Lung (tissue), 12 donors: Measurements from ENCODE around the gene DIP2B. TPM values are rescaled to one million over a fixed set of nuclear protein-coding genes. Genes with fewer than 3 reads are reported as not detected.

ENCODE experiments used
- ATAC-seq: fragments of 200-7000 bp; cut with Tn5 transposase; one replicate; pipeline ENCODE4 v1.9.1; 2020; ENCODE audit warnings: moderate number of reproducible peaks; ENCODE audit not compliant: insufficient read depth, low FRiP score
- DNase-seq, 3 donors: peaks; one replicate each; pipeline ENCODE4 v3.0.0-alpha.2; 2013 to 2017
- H3K27ac ChIP-seq, 2 donors: one replicate each; pipeline ENCODE4 v1.5.1; 2013; ENCODE audit warnings: mild to moderate bottlenecking in 2 of 2, moderate library complexity in 2 of 2, control low read depth in 1 of 2, inconsistent platforms in 1 of 2, low read depth in 1 of 2, low read length in 1 of 2
- H3K27me3 ChIP-seq, 3 donors: one replicate each; pipeline ENCODE4 v1.5.1; 2013; ENCODE audit warnings: low read length in 2 of 3; ENCODE audit not compliant: control insufficient read depth in 3 of 3, insufficient read depth in 3 of 3
- H3K36me3 ChIP-seq, 4 donors: one replicate each; pipeline ENCODE4 v1.5.1; 2013; ENCODE audit warnings: low read length in 4 of 4, mild to moderate bottlenecking in 1 of 4, moderate library complexity in 1 of 4; ENCODE audit not compliant: control insufficient read depth in 4 of 4, insufficient read depth in 4 of 4
- H3K4me1 ChIP-seq, 5 donors: one replicate each; pipeline ENCODE4 v1.5.1; 2013; ENCODE audit warnings: low read length in 5 of 5, mild to moderate bottlenecking in 2 of 5, moderate library complexity in 1 of 5; ENCODE audit not compliant: control insufficient read depth in 5 of 5, insufficient read depth in 5 of 5
- H3K4me3 ChIP-seq: one replicate; pipeline ENCODE4 v1.5.1; 2013; ENCODE audit warnings: mild to moderate bottlenecking, control low read depth, moderate library complexity
- H3K9ac ChIP-seq, 2 donors: one replicate each; pipeline ENCODE4 v1.5.1; 2013; ENCODE audit warnings: low read length in 2 of 2, control low read depth in 1 of 2; ENCODE audit not compliant: insufficient read depth in 1 of 2
- H3K9me3 ChIP-seq, 4 donors: one replicate each; pipeline ENCODE4 v1.5.1; 2013; ENCODE audit warnings: low read length in 3 of 4, mild to moderate bottlenecking in 1 of 4, moderate library complexity in 1 of 4; ENCODE audit not compliant: control insufficient read depth in 4 of 4, insufficient read depth in 3 of 4
- CTCF ChIP-seq: IDR thresholded peaks from 2 replicates; pipeline ENCODE4 v1.5.1; 2012; ENCODE audit warnings: mild to moderate bottlenecking; ENCODE audit errors: control extremely low read depth, extremely low read depth
- WGBS, 2 donors: extraction: QIAGEN DNeasy Blood & Tissue Kit; methylation state at CpG; one replicate each; pipeline ENCODE4 v1.1.7; 2013; 5-methylcytosine and 5-hydroxymethylcytosine counted together
- polyA plus RNA-seq, 2 donors: library from polyadenylated mRNA; stranded (reverse); fragments of 200-250 nt; gene quantifications; one replicate each; pipeline ENCODE4 v1.2.1, GENCODE V29; 2013
- total RNA-seq, 2 donors: library from RNA; depleted of rRNA in 1 of 2; stranded (reverse); fragments of >200 nt in 1 of 2; gene quantifications; one replicate each; pipeline ENCODE4 v1.2.1, GENCODE V29; 2014 to 2021
- donor health status: control.
- donor health status: control.
- donor health status: Bipolar disorder and iron deficiency.
- donor health status: healthy.
- donor health status: DM: yes; HTN: yes; CAD: no.

The DIP2B gene
- total and polyA plus RNA-seq, 4 donors: 4.2 to 55.8 (median 18.6) TPM

DNA sequence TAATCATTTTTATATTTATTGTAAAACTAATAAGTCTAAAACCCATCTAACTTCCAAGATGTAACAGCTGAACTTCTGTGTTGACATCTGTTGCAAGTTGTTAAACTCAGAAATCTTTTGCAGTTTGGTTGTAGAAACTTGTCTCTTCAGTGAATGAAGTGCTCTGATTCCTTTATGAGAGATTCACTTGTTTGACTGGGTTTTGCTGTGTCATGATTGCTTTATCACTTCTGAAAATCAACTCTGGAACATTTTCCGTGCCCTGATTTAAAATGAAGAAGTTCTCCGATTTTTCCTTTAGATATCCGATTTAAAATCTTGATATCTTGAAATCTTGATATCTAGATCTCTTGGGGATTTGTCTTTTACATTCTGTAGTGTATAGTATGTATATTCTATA is 65.1 kb downstream of the DIP2B start:
- WGBS, 2 donors: 40 to 60% methylated on average over 3 of the region's 3 CpGs
- no peaks in the 10 kb centered on the region for H3K27me3 ChIP-seq
- no peak overlapping the region for H3K9ac ChIP-seq
- DNase-seq (no peak), ATAC-seq (no peak)
- peaks cover 7 to 59% (median 30%) of the 10 kb centered on the region in 5 donors for H3K4me1 ChIP-seq
- no peak overlapping the region for H3K27ac ChIP-seq
- TF ChIP-seq CTCF: no peak
- no peaks in the 10 kb centered on the region for H3K36me3 ChIP-seq
- no peak overlapping the region for H3K4me3 ChIP-seq
- H3K9me3 ChIP-seq: no peaks in the 10 kb centered on the region

DNA sequence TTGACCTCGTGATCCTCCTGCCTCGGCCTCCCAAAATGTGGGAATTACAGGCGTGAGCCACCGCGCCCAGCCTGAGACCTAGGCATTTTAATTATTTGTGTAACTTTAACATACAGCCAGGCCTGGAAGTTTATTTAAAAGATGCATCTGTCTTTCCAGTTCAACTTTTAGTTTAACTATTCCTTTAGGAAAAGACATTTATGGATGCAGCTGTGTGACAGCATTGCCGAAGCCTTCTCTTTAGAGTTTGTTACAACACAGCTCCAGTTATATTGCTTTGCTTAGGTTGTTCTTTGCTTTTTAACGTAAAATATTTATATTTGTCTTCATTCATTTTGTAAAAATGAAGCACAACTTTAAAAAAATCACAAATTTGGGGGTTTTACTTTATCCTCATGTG is 67.0 kb downstream of the DIP2B start:
- H3K9me3 ChIP-seq: no peaks in the 10 kb centered on the region
- peak overlapping the region in 1 of 2 donors; percentile 62 for H3K9ac ChIP-seq
- 80 to 83% methylated on average over 7 of the region's 7 CpGs for WGBS, 2 donors
- peaks cover 10 to 68% (median 34%) of the 10 kb centered on the region in 5 donors for H3K4me1 ChIP-seq
- H3K4me3 ChIP-seq: no peak overlapping the region
- H3K36me3 ChIP-seq: no peaks in the 10 kb centered on the region
- ATAC-seq (no peak), DNase-seq (no peak)
- no peak overlapping the region for H3K27ac ChIP-seq
- no peak for TF ChIP-seq CTCF
- H3K27me3 ChIP-seq: no peaks in the 10 kb centered on the region

DNA sequence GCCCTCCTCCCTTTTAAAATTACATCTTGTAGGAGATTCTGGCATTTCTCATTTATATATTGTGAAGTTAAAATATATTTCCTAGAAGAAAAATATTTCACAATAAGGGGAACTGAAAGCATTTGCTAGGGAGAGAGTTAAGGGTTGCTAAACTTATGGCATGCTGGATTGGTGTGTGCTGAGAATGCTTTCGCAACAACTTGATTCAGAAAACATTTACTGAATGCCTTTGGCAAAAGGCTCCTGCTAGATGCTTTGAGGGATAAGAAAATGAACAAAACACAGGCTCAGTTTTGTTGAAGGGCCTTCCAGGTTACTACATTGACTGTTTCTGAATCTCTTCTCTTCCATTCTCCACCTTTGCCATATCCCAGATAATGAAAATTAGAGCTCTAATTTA is 67.5 kb downstream of the DIP2B start:
- Histone ChIP-seq H3K27me3 (no peaks in the 10 kb centered on the region), H3K9me3 (no peaks in the 10 kb centered on the region), H3K4me1 (peaks cover 10 to 68% (median 34%) of the 10 kb centered on the region in 5 donors), H3K9ac (peak overlapping the region in 1 of 2 donors; percentile 60), H3K4me3 (no peak overlapping the region), H3K27ac (peak overlapping the region in 1 of 2 donors; percentile 9), H3K36me3 (no peaks in the 10 kb centered on the region)
- ATAC-seq: peak; percentile 40
- DNase-seq: peak; percentile 35 to 91 (median 84)
- WGBS, 2 donors: 24 to 39% methylated on average over 1 of the region's 1 CpG
- TF ChIP-seq CTCF: no peak

DNA sequence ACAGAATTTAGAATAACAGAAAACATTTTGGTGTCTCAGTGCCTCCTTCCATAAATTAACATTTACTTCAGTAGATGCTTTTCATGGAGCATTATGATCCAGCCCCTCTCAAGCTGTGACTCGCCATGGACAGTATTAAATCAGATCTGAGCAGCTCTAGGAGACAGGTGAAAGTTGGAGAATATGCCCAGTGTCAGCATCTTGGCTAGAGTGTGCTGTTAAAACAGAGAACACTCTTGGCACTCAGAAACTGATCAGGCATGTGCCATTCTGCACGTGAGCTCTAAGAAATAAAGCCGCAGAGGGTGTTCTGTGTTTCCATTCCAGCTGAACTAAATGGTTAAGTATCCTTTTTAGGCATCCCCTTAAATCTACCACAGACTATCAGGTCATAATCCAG is 68.0 kb downstream of the DIP2B start:
- Histone ChIP-seq H3K9me3 (no peaks in the 10 kb centered on the region), H3K27ac (peak overlapping the region in 1 of 2 donors; percentile 32), H3K27me3 (no peaks in the 10 kb centered on the region), H3K4me1 (peaks cover 10 to 67% (median 34%) of the 10 kb centered on the region in 5 donors), H3K4me3 (no peak overlapping the region), H3K36me3 (no peaks in the 10 kb centered on the region), H3K9ac (peak overlapping the region in 1 of 2 donors; percentile 60)
- no peak for TF ChIP-seq CTCF
- no peak for DNase-seq
- 72 to 89% methylated on average over 3 of the region's 3 CpGs for WGBS, 2 donors
- no peak for ATAC-seq
